Cerebellar cortex (tissue), 1 donor: Measurements from ENCODE around the gene MPP2.
"Not testable (repeated sequence)": the region's sequence is repeated elsewhere in the genome, so short reads cannot be mapped to it uniquely, and the experiment has no call there.

ENCODE experiments used
- DNase-seq: peaks from one replicate; pipeline ENCODE4 v3.0.0-alpha.2; 2015; ENCODE audit warnings: low spot score

MPP2 gene

DNA sequence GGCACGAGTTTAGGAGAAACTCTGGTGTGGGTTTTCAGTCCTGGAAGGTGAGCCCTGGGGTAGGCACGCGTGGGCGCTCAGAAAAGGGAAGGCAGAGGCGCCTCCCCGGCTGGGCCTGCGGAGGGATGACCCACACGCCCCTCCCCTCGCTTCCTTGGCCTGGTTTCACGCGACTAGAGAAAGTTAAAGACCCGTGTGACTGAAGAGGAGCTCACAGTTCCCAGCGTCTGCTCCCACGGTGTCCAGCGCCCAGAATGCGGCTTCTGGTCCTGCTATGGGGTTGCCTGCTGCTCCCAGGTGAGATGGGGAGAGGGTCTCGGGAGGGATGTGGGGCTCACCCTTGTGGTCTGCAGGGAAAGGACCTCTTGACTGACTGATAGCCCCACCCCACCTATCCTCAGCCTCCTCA lies 60.4 kb downstream of the MPP2 start, which contains the start of gene CD300LG:
Gene CD300LG (plus strand): TSS at position 214 of the 409 bp plus-strand sequence. CDS start 41 bp downstream, at position 255.
- DNase-seq = no peak

DNA sequence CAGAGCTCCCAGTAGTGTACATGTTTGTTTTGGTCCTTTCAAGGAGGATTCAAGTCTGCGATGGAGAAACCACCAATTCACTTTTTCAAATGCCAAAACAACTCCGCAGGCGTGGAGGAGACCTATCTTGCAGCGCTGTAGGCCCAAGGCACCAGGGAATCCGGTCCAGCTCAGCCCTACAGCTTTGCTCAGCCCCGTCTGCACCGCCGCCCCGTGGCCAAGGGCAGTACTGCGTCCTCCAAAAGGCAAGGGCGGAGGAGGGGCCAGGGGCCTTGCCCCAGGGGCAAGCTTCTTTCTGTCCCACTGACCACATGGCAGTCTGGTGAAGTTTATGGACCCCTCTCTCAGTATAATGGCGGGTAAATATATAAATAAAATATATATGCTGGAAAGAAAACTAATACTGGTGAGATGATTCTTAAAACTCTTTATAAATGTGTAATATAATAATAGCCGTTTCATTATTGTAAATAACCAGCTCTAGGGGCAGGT lies 61.1 kb downstream of the MPP2 start:
- peak; percentile 85 for DNase-seq

DNA sequence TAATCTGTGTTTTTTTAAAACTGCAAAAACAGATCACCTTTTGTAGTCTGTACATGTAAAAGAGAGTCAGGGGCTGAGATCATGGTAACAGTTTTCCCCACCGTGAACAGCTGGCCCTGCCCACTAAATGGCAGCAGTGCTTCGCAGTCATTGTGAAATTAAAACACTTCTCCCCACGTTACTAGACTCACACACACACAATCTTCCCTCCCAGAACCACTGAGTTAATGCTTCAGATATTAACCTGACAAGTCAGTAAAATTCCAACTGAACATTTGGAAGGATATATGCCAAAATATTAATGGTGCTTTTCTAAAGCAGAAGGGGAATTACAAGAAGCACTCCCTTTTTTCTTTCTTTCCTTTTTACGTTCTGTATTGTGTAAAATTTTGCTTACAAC lies 61.6 kb downstream of the MPP2 start:
- DNase-seq = no peak

DNA sequence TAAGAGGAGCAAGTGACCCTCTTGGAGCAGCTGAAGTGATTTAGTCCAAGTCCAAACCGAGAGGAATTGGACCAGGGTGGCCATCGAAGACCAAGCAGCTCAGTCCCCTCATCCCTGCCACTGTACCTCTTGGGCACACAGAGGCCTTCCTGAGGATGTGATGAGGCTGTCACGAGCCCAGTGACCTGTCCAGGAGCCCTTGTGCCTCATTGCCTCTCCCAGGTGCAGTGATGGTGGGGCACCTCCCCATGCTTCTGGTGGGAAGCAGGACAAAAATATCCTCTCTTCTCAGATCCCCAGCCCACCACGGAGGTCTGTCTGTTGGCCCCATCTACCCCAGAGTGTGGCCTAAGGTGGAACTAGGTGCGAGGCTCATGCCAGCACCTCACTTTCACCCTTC lies 63.1 kb downstream of the MPP2 start:
- DNase-seq = no peak

DNA sequence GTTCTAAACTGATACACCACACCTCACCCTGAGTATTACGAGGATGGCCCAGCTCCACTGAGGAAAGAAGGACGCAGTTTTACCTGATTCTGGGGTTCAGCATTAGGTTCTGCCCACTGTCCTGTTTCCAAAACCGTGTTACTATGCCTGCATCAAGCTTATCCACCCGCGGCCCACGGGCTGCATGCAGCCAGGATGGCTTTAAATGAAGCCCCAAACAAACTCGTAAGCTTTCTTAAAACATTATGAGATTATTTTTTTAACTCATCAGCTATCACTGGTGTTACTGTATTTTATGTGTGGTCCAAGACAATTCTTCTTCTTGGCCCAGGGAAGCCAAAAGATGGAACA lies 64.4 kb downstream of the MPP2 start:
- no peak for DNase-seq

DNA sequence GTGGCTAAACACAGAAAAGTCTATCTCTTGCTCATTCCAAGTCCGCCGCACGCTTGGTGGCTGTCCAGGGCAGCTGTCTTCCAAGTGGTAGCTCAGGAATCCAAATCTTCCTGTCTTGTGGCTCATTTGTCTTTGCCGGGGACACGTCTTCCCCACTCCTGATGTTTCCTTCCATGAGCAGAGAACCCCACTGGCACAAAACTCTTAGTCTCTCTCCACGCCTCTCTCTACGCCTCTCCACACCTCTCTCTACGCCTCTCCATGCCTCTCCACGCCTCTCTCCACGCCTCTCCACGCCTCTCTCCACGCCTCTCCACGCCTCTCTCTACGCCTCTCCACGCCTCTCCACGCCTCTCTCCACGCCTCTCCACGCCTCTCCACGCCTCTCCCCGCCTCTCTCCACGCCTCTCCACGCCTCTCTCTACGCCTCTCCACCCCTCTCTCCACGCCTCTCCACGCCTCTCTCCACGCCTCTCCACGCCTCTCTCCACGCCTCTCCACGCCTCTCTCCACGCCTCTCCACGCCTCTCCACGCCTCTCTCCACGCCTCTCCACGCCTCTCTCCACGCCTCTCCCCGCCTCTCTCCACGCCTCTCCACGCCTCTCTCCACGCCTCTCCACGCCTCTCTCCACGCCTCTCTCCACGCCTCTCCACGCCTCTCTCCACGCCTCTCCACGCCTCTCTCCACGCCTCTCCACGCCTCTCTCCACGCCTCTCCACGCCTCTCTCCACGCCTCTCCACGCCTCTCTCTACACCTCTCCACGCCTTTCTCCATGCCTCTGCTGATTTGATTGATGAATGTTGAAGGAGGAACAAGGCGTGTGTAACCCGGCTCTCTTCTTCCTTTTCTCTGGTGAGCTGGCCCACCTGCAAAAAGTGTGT lies 65.0 kb downstream of the MPP2 start:
- not testable (repeated sequence) for DNase-seq

DNA sequence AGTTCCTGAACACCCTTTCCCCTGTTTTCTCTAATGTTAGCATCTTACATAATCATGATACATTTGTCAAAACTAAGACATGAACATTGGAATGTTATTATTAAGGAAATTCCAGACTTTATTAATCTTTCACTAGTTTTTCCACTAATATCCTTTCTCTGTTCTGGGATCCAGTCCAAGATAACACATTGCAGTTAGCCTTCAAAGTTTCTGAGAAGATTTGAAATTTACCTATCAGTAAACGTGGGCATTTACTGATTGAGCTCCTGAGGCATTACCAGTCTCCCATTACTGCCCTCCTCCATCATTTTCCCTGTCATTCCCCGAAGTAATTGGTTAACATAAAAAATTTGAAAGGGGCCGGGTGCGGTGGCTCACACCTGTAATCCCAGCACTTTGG lies 66.1 kb downstream of the MPP2 start:
- no peak for DNase-seq

DNA sequence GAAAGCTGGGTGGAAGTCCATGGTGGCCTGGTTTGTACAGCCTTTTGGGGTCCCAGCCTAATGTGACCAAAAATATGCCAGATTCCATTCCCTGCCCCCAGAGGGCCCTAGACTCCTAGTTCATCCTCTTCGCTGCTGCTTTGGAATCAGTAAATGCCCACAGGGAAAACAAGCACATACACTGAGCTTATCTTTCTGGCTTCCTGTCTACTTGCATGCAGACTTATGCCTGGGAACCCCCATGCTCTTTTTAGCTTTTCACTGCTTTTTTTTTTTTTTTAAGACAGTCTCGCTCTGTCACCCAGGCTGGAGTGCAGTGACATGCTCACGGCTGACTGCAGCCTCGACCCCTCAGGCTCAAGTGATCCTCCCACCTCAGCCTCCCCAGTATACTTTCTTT lies 66.5 kb downstream of the MPP2 start:
- DNase-seq = no peak

DNA sequence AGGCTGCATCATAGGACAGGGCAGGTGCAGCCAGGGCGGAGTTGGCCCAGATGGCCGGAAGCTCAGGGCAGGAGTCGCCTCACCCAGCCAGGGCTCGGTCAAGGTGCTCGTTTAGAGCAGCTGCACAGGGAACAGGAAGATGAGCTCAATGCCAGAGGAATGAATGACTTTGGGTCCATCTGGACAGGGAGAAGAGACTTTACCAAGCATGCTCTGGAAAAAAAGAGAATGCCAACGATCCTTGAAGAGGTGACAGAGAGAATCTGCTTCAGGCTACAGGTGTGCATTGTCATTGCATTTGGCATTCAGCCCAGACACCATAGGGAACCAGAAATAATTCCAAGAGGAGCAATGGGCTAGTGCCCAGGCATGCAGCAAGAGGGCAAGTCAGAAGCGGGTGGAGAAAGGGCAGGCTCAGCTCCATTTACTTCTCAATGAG lies 67.6 kb downstream of the MPP2 start:
- peak; percentile 98 for DNase-seq

DNA sequence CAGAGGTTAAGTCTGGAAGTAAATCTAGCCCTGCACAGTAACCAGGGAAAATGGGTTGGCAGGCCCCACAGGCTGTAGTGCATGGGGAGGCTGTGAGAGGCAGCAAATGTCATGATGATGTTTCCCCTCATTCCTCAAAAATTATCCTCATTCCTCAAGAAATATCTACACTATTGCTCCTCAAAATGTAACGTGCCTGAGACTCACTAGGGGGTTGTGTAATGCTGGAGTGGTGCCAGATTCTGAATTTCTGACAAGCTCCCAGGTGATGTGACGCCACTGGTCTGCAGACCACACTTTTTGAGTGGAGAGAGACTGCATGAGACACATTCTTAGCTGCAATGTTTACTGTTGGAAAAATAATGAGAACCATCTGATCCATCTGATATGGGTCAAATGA lies 73.2 kb downstream of the MPP2 start:
- DNase-seq = no peak

DNA sequence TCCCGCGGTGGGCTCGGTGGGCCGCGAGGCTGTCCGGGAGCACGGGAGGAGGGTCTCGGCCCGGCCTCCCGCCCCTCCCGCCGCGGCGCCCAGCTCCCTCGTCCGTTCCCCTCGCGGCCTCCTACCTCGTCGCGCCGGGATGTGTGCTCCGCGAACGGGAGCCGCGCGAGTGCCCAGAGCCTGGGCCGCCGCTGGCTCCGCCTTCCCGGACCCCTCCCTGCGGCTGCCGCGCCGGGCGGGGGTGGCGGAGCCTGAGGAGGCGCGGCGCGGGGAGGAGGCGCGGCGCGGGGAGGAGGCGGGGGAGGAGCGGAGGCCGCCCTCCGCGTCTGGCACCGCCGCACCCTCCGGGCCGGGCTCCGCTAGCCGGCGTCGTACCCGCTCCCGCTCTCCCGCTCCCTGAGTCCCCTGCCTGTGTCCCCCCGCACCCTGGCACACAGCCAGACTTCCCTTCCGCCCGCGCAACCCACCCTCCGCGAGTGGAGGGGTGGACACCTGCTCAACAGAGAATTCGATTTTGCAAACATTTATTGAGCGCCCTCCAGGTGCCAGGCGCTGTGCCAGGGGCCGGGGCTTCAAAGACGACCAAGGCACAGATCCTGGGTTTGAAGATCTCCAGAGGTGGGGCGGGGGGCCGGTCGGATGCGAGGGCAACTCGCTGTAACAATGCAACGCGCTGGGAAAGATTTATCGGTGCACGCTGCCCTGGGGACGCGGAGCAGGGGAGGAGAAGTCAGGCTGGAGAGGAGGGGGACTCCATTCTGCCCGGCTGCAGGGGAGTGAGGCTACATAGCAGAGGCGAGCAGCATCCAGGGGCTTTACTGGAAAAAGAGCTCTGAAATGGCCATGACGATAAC lies 74.1 kb downstream of the MPP2 start, which contains the start of gene MPP3:
Gene MPP3 (minus strand): TSS at position 171 of the 854 bp plus-strand sequence. CDS start 1,240 bp downstream, outside the sequence.
- peak; percentile 70 for DNase-seq

DNA sequence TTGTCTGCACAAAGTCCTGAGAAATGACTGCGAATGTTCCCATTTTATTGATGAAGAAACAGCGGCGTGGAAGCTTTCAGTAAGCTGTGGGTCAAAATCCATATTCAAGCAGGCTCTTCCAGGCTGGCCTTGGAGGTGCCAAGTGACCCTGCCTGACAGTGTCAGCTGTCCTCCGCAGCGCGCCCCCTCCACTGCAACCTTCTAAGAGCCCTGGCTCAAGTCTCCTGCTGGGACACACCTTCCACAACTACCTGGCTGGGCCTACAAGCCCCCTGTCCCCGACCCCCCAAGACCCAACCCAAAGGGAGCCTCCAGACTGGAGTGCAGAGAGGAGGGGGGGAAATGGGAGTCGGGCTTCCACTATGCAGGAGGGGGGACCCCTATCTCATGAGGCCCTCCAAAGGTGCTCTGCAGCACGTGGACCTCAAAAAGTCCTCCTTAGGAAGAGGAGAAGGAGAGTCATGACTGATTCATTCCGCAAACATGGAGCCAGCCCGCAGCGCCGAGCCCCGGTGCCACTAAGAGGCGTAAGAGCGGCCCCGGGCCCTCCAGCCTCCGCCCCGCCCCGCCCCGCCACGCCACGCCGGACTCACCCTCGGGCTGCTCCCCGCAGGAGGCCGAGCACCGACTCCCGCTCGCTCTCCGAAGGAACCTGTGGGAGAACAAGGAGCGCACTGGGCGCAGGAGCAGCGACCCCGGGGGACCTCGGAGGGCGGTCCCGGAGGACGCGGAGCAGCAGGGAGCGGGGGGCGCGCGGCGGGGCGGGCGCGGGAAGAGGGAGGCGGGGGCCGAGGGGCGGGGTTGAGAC lies 75.0 kb downstream of the MPP2 start:
- DNase-seq = no peak

DNA sequence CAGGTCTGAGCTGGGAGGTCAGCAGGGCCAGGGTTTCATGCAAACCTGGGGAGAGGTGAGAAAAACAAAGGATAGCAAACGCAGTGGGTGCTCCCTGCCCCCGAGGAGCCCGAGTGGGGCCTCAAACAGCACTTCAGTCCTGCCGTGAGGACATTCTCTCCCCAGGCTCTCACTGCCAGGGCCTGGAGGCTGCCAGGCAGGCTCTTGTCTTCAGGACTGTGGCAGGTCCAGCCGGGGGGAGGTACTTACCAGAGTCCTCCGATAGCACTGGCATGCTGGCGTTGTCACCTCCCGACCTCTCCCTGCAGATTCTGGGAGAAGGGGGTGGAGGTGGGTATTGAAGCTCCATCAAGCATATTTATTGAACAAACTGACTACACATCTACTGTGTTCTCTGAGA lies 75.7 kb downstream of the MPP2 start:
- DNase-seq = no peak

DNA sequence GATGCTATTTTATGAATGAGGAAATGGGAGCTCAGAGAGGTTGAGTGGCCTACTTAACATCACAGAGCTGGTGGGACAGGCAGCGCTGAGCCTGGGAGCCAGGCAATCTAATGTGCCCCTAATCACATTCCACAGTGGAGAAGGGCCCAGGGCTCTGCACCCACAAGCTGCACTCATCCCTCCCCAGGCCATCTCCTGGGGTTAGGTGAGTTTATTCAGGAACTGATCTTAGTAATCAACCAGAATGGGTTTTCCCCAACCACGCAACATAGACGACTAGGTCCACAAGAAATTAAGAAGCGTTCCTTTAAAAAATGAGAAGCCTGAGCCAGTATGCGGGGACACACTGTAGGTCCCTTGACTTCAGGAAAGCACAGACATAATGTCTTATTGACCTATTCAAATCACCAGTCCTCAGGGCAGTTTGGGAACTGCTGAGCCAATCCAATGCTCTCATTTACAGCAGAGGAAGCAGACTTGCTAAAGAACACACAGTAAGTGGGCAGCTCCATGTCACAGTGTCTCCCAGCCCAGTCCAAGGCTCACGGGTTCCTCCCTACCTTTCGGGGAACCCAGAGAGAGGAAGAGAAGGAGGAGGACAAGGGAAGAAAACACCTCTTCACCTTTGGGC lies 76.7 kb downstream of the MPP2 start:
- DNase-seq = no peak

DNA sequence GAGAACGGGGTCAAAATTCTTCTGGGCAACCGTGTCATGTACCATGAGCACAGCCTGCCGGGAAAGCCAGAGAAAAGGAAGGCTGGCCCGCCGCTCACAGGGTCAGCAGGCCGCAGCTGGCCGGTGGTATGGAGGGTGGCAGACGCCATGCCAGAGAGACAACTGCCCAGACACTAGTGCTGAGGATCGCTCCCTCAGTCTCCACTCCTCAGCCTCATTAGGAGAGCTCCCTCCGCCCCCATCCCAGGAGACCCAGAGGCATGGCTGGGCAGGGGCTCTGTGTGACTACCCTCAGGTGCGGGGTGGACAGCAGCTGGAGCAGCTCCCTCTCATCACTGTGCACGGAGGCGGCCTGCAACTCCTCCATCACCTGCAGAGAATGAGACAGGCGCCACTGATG lies 77.6 kb downstream of the MPP2 start:
- no peak for DNase-seq

DNA sequence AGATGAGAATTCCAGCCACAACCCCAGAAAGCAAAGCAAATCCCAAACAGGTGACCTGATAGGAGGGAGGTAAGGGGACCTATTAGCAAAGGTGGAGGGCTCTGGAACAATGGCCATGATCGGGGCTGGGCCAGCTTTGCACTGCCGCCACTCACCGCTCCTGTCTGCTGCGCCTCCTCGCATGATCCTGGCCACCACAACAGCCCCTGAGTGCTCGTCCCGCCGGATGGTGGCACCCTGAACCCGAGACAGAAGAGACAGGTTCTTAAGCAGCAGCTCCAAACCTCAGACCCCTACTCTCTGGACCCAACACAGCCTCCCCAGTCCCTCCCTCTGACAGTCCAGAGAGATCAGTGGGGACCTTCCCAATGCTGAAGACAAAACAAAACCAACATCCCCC lies 79.7 kb downstream of the MPP2 start:
- peak; percentile 21 for DNase-seq

DNA sequence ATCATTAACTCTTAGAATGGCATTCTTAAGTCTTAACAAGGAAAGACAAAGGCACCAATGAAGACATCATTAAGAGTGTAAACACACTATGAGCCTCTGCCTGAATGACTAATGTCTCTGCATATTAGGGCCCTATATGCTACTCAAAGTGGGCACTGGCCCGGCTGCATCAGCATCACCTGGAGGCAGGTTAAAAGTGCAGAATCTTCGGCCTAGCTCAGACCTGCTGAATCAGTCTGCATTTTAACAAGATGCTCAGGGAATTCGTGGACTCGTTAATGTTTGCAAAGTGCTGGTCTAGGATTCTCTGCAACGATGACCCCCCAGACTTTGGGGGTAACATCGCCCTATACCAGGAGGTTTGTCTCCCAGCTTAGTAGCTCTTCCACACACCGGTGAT lies 81.1 kb downstream of the MPP2 start:
- no peak for DNase-seq

DNA sequence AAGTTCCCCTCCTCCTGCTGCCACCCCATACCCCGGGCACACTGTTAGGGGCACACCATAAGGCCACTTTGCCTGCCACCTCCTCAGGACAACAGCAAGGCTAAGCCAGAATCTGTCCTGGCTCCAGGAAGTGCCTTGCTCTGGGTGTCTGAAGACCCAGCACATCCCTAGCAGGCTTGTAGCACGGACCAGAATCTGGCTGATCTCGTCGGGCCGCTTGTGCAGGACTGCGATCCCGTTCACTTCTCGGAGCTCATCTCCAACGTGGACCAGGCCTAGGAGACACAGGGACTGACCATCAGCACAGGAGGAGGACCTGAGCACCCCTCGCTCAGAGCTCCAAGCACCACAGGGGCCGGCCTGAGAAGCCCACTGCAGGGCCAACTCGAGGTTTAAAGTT lies 81.8 kb downstream of the MPP2 start:
- no peak for DNase-seq
